Gastrocnemius medialis (tissue), 4 donors: ENCODE results near the gene SPDYA. TPM values are rescaled to one million over a fixed set of nuclear protein-coding genes. Genes with fewer than 3 reads are reported as not detected.

Experiments
- ATAC-seq, 2 donors: fragments of 150-250 bp; one replicate each; pipeline ENCODE4 v1.9.1; 2016
- DNase-seq, 2 donors: peaks; one replicate each; pipeline ENCODE4 v3.0.0-alpha.2; 2019
- H3K27ac ChIP-seq, 4 donors: fragments of 200-600 bp; sonication (generic); 1 replicate in 1 of 4; 2 replicates in 3 of 4; pipeline ENCODE4 v1.5.1; 2016 to 2018; ENCODE audit warnings: mild to moderate bottlenecking in 2 of 4, moderate library complexity in 1 of 4
- H3K27me3 ChIP-seq, 3 donors: fragments of 200-600 bp; sonication (generic) in 2 of 3; 1 replicate in 1 of 3; 2 replicates in 2 of 3; pipeline versions ENCODE4 v1.5.1 to v1.6.0; 2016 to 2019; ENCODE audit warnings: mild to moderate bottlenecking in 1 of 3, moderate library complexity in 1 of 3
- H3K36me3 ChIP-seq, 2 donors: fragments of 200-600 bp; sonication (generic) in 1 of 2; one replicate each; pipeline ENCODE4 v1.5.1; 2017 to 2018
- H3K4me1 ChIP-seq, 2 donors: fragments of 200-600 bp; sonication (generic) in 1 of 2; one replicate each; pipeline ENCODE4 v1.5.1; 2016 to 2017; ENCODE audit warnings: mild to moderate bottlenecking in 2 of 2
- H3K4me3 ChIP-seq, 4 donors: fragments of 200-600 bp; sonication (generic) in 3 of 4; 1 replicate in 1 of 4; 2 replicates in 3 of 4; pipeline ENCODE4 v1.5.1; 2016 to 2019; ENCODE audit warnings: mild to moderate bottlenecking in 2 of 4
- H3K9me3 ChIP-seq, 3 donors: fragments of 200-600 bp; sonication (generic) in 2 of 3; 1 replicate in 1 of 3; 2 replicates in 2 of 3; pipeline ENCODE4 v1.5.1; 2016 to 2019
- POLR2A ChIP-seq, 2 donors: fragments of 450-650 bp; IDR thresholded peaks; one replicate each; pipeline ENCODE4 v1.6.1; 2017; ENCODE audit warnings: antibody characterized with exemption in 2 of 2, mild to moderate bottlenecking in 2 of 2, moderate library complexity in 2 of 2
- in situ Hi-C, 4 donors: fragments of 200-750 bp; cut with MboI; loops; one replicate each; pipeline versions ENCODE4 v1.15.0 to v1.8.0; 2017; ENCODE audit warnings: low sequenced_read_pairs in 4 of 4
- intact Hi-C: fragments of 100-400 bp; cut with DNase I; formaldehyde crosslinking; loops from one replicate; pipeline ENCODE4 v1.15.1; 2023; ENCODE audit warnings: low total_unique reads
- total RNA-seq, 4 donors: library from RNA; depleted of rRNA; stranded (reverse); fragments of >200 nt; gene quantifications; one replicate each; pipeline versions ENCODE4 v1.1.0 to v1.2.3, GENCODE V29; 2016
- TF ChIP-seq, protein P1 (sequence below), 5 experiments: fragments of 450-650 bp in 3 of 5; fragments of 200-600 bp in 2 of 5; sonication (generic) in 2 of 5; IDR thresholded peaks in 4 of 5; conservative IDR thresholded peaks in 1 of 5; 1 replicate in 4 of 5; 2 replicates in 1 of 5; pipeline ENCODE4 v1.5.1; 2016 to 2019; ENCODE audit warnings: antibody characterized with exemption in 5 of 5, mild to moderate bottlenecking in 3 of 5, moderate library complexity in 3 of 5

Gene SPDYA
- total RNA-seq, 4 donors from 2014 or later = 0.31 TPM; not detected in 3

DNA sequence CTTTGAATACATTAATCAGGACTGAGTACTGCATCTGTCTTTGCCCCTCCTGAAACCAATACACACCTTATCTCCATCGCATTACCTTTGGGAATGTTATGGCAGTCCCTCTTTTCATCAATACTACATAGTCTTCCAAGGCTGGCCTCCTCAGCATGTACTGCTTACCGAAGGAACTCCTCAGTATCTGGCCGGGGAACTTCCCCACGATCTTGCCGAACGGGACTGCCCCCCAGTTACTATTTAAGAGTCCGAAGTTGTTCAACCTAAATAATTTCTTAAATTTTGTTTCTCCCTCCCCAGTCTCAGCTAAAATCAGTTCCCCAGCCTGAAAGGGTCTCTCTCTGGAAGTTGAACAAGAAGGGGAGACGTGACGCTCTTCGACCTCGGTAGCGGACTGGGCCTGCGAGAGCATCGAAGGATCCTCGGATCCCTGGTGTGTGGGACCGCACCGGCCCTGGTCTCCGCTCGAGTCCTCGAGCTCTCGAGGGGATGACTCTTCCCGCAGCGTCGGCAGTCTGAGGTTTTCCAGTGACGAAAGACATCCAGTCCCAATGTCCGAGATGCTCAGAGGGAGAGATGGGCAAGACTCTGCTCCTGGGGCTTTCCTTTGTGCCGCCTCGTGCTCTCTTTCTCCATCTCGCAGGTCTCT, 59.0 kb downstream of the SPDYA start:
- peak; percentile 60 to 63 for ATAC-seq

GRCh38 chr2:28870146-28870891, 59.7 kb downstream of the SPDYA start, which contains the start of gene TRMT61B:
TRMT61B (minus strand) TSS chr2:28870309; CDS start chr2:28870277, 32 bp downstream.
- intact Hi-C loops = loop anchor here (1.0 to 5.0 kb wide), 2 partner anchors 24 to 142 kb away; partner anchors contain the start of gene WDR43
- TF ChIP-seq, protein P1, sequence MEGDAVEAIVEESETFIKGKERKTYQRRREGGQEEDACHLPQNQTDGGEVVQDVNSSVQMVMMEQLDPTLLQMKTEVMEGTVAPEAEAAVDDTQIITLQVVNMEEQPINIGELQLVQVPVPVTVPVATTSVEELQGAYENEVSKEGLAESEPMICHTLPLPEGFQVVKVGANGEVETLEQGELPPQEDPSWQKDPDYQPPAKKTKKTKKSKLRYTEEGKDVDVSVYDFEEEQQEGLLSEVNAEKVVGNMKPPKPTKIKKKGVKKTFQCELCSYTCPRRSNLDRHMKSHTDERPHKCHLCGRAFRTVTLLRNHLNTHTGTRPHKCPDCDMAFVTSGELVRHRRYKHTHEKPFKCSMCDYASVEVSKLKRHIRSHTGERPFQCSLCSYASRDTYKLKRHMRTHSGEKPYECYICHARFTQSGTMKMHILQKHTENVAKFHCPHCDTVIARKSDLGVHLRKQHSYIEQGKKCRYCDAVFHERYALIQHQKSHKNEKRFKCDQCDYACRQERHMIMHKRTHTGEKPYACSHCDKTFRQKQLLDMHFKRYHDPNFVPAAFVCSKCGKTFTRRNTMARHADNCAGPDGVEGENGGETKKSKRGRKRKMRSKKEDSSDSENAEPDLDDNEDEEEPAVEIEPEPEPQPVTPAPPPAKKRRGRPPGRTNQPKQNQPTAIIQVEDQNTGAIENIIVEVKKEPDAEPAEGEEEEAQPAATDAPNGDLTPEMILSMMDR (IDR thresholded peaks at IDR 0.05 in 4 of 5, conservative IDR thresholded peaks at IDR 0.05 in 1 of 5) = peak in 2 of 5 experiments; percentile 21 to 24
- TF ChIP-seq POLR2A (IDR thresholded peaks at IDR 0.05) = peak; percentile 47 to 54
- no peaks in the 10 kb centered on the region for H3K27me3 ChIP-seq
- DNase-seq = peak; percentile 89 to 95
- peaks cover 0 to under 1% of the 10 kb centered on the region in 2 donors for H3K36me3 ChIP-seq
- no peaks in the 10 kb centered on the region for H3K9me3 ChIP-seq
- peak; percentile 93 to 94 for ATAC-seq
- in situ Hi-C loops = no loop called here
- H3K4me3 ChIP-seq = peak within 1 kb of the TSS; percentile 82 to 89 (median 84)
- H3K4me1 ChIP-seq = peaks cover 21 to 33% of the 10 kb centered on the region in 2 donors
- H3K27ac ChIP-seq = peak within 1 kb of the TSS; percentile 79 to 92 (median 83)

More for the DNA sequence above, 59.0 kb downstream of the SPDYA start:
- Histone ChIP-seq H3K9me3 (no peaks in the 10 kb centered on the region), H3K4me1 (peaks cover 21 to 33% of the 10 kb centered on the region in 2 donors), H3K4me3 (peak overlapping the region; percentile 82 to 89 (median 84)), H3K36me3 (peaks cover 0 to 7% of the 10 kb centered on the region in 2 donors), H3K27me3 (no peaks in the 10 kb centered on the region), H3K27ac (peak overlapping the region; percentile 79 to 92 (median 83))
- intact Hi-C loops (loop anchor here (1.0 to 5.0 kb wide), 2 partner anchors 25 to 143 kb away; partner anchors contain the start of gene WDR43), in situ Hi-C loops (no loop called here)
- TF ChIP-seq, protein P1 (IDR thresholded peaks at IDR 0.05 in 4 of 5, conservative IDR thresholded peaks at IDR 0.05 in 1 of 5) = no peak
- no peak for TF ChIP-seq POLR2A (IDR thresholded peaks at IDR 0.05)
- DNase-seq = no peak

GRCh38 chr2:28871620-28872019, 61.0 kb downstream of the SPDYA start:
- DNase-seq (no peak), ATAC-seq (no peak)
- intact Hi-C loops = loop anchor here (5.0 kb wide), 1 partner anchor 141 kb away; no protein-coding TSS in a partner anchor

GRCh38 chr2:28880193-28880592, 69.6 kb downstream of the SPDYA start:
- Histone ChIP-seq H3K9me3 (no peaks in the 10 kb centered on the region), H3K27ac (no peak overlapping the region), H3K27me3 (peaks cover 0 to 5% (median 3%) of the 10 kb centered on the region in 3 donors), H3K36me3 (no peaks in the 10 kb centered on the region), H3K4me3 (no peak overlapping the region), H3K4me1 (no peaks in the 10 kb centered on the region)
- intact Hi-C loops (no loop called here), in situ Hi-C loops (loop anchor here in 1 of 4 donors (25.0 kb wide), 1 partner anchor 318 kb away; no protein-coding TSS in a partner anchor)
- TF ChIP-seq POLR2A (IDR thresholded peaks at IDR 0.05) = no peak
- TF ChIP-seq, protein P1 (IDR thresholded peaks at IDR 0.05 in 4 of 5, conservative IDR thresholded peaks at IDR 0.05 in 1 of 5) = no peak
- no peak for ATAC-seq
- no peak for DNase-seq

More at GRCh38 chr2:28871620-28872019, 61.0 kb downstream of the SPDYA start:
- Histone ChIP-seq H3K27ac (no peak overlapping the region), H3K36me3 (no peaks in the 10 kb centered on the region), H3K27me3 (peaks cover 0 to 3% (median 1%) of the 10 kb centered on the region in 3 donors), H3K4me1 (peaks cover 21 to 33% of the 10 kb centered on the region in 2 donors), H3K9me3 (no peaks in the 10 kb centered on the region), H3K4me3 (no peak overlapping the region)
- TF ChIP-seq POLR2A (IDR thresholded peaks at IDR 0.05) = no peak
- TF ChIP-seq, protein P1 (IDR thresholded peaks at IDR 0.05 in 4 of 5, conservative IDR thresholded peaks at IDR 0.05 in 1 of 5) = no peak
- in situ Hi-C loops = no loop called here
